GM19025 (cell line): ENCODE results near the gene POU2F2.

Experiments used
- ATAC-seq: cut with Tn5 transposase; IDR thresholded peaks from one replicate; pipeline ENCODE4 v1.9.1; 2021; ENCODE audit warnings: mild to moderate bottlenecking, low read depth, moderate library complexity; ENCODE audit not compliant: unreplicated experiment

The POU2F2 gene

DNA sequence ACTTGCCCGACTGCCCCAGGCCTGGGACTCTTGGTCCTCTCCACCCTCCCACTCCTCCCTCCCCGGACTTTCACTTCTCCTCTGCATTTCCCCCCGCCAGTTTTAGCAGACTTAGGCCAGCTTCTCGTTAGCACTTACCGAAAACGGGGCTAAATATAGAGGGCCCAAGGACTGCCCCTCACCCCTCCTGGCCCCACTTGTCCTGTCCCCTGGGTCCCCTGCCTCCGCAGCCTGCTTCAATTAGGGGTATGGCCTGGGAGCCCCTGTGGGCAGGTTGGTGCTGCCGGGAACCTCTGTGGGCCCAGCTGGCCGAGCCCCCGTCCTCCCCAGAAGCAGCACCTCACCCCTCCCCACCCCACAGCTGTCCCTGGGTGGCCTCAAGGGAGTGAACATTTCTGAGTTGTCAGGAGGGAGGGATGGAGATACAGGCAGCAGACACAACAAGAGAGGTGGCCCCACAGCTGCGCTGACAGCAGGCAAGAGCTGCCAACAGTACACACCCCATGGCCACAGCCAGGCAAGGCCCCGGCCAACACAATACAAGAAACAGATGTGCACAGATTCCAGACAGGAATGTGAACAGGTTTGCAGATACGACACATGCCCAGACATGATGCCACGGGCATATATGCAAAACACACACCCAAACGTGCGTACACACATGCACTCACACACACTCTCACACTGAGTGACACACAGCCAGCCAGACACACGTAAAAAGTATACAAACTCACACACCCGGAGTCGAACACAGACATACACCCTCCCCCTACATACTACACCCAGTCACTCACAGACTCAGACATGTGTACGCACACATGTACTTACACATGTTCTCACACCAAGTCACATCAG, 2.6 kb downstream of the POU2F2 start:
- peak; percentile 55 for ATAC-seq

DNA sequence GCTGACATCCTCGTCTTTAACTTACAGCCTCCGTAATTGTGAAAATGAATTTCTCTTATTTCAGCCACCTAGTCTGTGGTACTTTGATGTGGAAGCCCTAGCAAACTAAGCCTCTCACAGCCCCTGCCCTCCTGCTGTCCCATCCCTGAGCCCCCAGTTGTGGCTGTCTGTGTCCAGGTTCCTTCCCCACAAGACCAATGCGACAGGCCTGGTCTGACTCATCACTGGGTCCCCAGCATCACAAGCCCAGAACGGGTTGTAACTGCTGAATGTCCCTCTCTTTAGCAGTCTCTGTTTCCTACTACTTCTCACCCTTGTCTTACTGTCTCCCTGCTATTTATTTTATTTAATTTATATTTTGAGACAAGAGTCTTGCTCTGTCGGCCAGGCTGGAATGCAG, 5.7 kb downstream of the POU2F2 start:
- ATAC-seq, result no peak

DNA sequence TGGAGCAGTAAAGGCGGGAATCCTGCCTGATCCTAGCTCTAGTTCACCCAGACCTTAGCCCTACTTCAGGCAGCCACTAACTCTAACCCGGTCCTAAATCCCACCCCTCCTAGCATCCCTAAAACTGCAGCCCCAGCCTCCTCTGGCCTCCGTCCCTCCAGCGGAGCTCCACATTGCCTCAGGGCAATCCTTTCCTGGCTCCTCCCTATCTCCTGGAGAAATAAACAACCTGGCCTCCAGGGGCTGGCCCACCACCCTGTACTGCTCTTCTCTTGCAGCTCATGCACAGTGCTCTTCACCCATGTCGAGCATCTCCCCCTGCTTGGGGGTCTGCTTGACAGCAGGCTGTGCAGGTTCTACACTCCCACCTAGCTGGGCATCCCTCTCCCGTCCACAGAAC, 6.7 kb downstream of the POU2F2 start:
- no peak for ATAC-seq

DNA sequence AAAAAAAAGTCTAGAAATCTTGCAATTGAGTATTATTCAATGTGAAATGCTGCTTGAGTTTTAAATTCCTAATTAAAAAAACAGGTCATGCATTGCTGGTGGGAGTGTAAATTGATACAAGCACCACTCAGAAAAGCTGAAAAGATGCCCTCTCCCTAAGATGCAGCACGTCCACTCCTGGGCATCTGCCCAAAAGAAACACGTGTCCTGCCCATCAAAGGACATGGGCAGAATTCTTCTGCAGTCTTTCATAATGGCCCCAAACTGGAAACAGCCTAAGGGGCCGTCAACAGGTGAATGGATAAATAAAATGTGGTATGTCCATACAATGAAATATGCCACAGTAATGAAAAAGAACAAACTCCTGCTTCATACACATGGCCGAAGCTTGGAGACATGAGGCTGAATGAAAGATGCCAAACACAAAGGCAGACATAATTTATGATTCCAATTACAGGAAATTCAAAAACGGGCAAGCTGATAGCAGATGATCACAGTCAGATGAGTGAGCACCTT, 7.8 kb downstream of the POU2F2 start:
- no peak for ATAC-seq

DNA sequence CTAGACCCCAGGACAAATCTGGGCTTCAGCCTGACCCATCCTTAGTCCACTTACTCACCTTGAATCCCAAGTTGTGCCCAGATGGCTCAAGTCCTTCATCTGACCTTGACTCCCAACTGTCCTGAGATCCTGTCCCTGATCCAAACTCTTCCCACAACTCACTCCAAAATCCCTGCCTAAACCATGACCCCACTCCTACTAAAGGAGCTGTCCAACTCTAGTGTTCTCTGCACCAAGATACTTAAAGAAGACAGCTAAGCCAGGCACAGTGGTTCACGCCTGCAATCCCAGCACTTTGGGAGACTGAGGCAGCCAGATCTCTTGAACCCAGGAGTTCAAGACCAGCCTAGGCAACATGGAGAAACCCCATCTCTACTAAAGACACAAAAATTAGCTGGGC, 8.5 kb downstream of the POU2F2 start:
- ATAC-seq, result no peak

DNA sequence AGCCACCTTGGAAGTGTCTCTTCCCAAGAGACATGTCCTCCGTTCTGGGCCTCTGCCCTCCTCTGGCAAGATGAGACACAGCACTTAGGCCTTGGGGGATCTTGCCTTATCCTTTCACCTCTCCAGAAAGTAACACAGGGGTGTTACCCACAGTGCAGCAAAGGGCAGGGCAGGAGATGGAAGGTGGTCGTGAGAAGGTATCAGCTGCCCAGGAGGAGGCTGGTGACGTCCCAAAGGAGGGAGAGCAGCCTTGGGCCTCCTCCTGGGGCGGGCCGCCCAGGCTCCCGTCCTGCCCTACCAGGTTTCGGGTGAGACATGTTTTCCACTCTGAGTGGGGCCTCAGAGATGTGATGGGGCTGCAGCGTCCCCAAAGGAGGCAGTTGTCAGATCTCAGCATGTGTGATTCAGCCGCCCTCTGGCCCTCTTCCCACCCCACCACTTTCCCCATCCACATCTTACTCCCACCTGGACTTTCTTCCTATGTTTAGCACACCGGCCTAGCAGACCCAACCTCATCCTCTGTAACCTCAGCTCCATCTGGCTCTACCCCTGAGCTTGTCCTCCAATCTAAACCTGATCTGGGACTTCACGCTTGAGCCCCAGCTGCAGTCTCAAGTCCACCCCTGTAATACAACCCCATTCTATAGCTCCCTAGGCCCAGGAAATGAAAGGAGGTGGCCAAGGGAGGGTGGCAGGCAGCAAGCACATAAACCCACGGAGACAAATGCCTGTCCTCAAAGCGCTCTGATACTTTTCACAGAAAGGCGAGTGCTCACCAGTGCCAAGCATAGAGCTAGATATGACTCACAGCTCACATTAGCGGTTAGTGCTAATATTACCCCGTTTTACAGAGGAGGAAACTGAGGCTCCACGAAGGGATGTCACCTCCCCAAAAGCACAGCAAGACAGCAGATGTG, 9.3 kb downstream of the POU2F2 start:
- ATAC-seq, result no peak

DNA sequence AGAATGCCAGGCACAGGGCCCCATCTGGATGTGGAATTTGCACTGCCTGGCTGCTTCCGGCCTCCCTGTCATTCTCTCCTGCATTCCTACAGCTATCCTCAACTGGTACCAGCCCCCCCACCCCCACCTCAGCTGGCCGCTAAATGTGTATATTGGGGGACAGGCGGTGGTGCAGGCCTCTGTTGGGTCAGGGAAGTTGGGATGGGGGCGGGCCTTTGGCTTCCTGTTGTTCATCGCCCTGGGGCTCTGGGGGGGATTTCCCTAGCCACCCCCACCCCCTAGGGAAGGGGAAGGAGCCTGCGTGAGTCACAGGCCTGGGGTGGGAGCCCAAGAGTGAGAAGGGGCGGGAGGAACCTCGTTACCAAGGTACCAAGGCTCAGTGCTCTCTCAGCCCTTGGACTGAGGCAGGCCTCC, 10.6 kb downstream of the POU2F2 start:
- ATAC-seq, result no peak

DNA sequence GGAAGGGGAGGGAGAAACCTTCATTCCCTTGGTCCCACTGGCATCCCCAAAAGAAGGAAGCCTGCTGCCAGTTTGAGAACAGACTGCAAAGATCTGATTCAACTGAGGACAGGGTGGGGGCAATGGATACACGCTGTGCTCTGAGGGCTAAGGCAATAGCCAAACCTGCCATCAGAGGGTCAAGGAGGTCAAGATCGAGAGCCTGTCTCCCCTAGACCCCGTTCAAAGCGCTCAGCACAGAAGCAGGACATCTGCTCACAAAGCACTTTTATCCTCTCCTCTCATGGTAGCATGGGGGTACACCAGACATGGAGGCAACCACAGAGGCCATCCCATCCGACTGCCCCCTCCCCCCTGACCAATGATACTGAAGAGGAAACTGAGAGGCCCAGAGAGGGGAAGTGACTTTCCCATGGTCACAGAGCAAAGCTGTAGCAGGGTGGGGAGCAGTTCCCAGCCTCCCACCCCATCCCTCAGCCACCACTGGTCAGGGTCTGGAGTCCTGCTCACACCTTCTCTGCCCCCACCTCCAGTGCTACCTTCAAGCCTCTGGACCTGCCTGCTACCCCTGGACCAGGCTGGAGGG, 11.1 kb downstream of the POU2F2 start:
- ATAC-seq, result no peak

DNA sequence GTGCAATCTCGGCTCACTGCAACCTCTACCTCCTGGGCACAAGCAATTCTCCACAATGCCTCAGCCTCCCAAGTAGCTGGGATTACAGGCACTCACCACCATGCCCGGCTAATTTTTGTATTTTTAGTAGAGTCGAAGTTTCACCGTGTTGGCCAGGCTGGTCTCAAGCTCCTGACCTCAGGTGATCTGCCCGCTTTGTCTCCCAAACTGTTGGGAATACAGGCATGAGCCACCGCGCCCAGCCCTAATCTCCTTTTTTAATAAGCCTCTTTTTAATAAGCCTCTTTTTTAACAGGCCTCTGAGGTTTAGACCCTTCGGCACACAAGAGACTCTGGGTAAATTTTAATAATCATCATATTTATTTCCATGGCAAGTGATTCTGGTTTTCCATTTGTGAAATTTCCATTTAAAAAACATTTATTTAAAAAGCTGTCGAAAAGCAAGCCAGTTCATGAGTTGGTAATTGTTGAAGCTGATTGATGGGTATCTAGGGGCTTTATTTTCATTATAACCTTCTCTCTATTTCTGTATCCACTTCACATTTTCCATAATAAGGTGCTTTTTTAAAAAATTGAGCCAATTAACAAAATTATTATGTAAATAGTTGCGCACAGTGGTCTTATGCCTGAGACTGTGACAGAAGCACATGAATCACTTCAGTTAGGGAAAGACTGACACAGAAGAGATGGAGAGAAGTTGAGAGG, 11.8 kb downstream of the POU2F2 start:
- no peak for ATAC-seq

DNA sequence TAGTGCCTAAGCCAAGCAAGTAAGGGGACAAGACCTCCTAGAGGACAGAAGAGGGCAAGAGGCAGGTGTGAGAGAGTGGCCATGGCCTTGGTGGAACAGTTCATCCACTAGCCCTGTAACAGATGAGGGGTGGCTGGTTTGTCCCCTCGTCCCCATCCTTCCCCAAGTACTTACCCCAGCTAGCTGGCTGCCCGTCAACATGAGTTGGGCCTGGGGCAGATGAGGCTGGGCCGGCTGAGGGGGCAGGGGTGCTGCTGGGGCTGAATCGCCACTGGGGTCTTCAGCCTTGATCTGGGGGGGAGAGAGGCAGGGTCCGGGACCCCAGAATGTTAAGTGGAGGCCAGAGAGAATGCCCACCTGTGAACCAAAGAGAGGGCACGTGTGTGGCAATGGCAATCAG, 15.2 kb downstream of the POU2F2 start:
- no peak for ATAC-seq

DNA sequence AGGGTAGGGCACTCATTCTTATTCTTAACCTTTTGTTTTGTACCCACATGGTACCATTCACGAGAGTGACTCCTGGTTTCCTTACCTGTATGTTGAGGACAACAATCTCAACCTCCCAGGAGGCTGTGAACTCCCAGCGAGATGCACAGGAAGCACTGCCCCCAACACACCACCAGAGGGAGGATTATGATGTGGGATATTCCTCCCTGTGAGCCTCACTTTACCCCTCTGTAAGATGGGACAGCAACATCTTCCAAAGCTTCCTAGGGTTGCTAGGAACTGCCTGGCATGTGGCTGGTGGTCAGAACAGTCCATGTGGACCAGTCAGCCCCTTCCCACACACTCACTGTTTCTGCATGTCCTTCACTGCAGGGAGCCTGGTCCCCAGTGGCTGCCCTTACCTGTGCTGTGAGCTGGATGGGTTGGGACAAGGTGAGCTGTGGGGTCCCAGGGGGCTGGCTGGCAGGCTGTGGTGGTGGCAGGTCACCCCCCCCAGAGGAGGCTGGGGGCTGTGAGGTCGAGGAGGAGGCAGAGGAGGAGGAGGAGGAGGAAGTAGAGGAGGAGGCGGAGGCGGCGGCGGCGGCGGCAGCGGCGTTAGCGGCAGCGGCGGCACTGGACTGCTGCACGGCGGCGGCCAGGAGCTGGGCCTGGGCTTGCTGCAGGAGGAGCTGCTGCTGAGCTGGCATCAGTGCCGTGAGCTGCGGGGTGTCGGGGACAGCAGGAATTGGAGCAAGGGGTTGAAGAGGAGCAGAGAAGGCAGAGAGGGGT, 15.8 kb downstream of the POU2F2 start:
- ATAC-seq, result no peak

DNA sequence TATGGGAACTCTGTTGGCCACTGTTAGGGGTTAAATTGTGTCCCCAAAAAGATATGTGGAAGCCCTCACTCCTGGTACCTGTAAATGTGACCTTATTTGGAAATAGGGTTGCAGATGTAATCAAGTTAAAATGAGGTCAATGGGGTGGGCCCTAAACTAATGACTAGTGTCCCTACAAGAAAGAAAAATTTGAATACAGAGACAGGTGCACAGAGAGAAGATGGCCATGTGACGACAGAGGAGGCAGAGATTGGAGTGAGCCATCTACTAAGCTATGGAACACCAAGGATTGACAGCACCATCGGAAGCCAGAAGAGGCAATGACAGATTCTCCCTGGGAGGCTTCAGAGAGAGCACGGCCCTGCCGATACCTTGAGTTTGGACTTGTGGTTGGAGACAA, 16.5 kb downstream of the POU2F2 start:
- no peak for ATAC-seq

DNA sequence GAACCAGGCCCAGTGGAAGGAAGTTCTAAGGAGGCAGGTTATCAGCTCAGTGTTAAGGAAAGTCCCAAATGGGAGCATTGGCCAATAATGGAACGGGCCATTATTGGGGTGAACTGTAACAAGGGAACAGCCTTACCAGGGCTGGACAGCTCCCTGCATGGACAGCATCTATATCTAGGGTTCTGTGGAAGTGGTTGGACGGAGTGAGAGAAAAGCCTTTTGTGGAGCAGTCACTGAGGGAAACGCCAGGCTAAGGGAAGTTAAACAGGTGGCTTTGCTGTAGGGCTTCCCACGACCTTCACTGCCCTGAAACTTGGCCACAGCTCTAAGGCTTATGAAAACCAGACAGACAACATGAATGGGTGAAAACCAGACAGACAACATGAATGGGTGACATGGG, 17.0 kb downstream of the POU2F2 start:
- no peak for ATAC-seq

DNA sequence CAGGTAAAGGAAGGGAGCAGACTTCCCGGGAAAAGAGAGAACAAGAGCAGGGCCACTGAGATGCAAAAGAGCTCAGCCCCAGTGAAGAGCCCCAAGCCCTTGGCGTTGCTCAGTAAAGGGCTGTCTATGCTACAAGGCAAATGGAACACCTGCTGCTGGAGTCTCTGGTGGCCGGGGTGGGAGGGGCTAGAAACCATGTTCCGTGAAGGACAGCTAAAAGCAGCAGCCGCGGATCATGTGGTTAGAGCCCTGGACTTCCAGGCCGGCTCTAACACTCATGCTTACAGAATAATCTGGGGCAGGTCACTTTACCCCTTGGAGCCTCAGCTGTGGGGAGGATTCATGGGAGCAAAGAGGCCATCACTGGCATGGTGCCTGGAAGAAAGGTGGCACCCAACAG, 17.8 kb downstream of the POU2F2 start:
- peak; percentile 64 for ATAC-seq

DNA sequence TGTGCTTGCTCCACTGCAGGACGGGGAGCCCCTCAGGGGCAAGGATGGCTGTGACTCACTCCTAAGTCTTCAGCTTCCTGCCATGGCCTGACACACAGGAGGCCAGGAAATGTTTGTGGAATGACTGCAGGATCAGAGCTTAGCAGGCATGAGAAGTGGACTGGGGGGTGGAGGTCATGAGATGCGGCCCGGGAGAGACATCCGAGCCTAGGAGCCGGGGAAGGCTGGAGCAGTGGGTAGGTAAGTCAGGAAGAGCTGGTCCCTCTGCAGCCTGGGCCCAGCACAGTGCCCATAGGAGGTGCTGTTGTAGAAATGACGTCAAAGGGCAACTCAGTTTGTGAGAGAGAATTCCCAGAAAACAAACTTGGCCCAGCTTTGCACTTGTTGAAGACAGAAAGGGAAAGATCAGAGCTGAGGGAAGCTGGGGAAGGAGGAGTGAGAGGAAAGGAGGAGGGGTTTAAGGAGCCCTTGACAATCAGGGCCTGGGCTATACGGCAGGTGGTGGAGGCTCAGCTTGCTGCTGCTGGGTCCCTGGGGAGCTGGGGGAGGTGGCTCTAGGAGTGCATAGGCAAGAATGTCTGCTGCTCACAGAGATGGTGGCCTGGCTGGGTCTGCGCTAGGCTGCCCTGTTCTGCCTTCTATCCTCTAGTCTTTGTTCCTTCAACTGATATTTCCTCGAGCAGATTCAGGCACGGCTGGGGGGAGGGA, 18.5 kb downstream of the POU2F2 start:
- ATAC-seq, result peak; percentile 49

DNA sequence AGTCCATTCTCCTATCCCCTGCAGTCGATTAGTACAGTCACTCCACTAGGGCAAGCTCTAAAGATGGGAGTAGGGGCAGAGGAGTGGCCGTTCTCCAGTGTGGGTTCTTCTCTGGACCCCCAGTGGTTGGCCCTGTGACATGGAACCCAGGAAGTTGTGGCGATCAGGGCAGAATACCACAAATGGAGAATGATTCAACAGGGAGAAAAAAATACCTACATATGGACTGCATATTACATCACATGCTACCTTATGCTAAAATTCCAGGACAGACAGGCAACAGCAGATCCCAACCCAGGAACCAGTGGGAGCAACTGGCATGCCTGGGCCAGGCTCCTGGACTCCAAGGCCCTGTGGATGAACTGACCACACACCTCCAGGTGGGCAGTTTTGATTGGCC, 20.4 kb downstream of the POU2F2 start:
- no peak for ATAC-seq

DNA sequence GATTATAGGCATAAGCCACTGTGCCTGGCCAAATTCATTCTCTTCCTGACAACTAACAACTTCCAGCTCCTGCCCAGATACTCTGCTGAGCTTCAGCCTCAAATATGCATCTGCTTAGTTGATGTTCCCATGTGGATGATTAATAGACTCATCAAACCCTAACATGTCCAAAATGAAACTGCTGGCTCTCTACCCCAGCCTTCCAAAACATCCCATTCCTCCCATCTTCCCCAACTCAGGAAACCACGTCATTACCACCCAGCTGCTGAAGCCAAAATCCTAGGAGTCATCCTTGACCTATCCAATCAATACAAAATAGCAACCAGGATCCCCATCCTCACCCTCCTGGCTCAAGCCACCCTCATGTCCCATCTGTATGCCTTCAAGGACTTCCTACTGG, 20.9 kb downstream of the POU2F2 start:
- ATAC-seq, result no peak

DNA sequence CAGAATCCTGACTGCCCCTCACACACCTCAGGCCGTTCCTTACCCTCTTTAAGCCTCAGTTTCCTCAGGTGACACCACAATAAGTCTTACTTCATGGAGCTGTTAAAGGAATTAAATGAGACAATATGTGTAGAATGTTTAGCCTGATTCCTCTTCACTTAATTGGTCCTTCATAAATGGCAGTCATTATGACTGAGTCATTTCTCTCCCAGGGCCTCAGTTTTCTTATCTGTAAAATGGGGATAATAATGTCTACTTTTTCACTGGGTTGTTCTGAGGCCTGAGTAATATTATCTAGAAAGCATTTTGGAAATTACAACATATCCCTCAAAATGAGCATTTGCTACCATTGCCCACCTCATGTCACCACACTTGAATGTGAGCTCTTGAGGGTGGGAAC, 21.6 kb downstream of the POU2F2 start:
- ATAC-seq, result no peak

DNA sequence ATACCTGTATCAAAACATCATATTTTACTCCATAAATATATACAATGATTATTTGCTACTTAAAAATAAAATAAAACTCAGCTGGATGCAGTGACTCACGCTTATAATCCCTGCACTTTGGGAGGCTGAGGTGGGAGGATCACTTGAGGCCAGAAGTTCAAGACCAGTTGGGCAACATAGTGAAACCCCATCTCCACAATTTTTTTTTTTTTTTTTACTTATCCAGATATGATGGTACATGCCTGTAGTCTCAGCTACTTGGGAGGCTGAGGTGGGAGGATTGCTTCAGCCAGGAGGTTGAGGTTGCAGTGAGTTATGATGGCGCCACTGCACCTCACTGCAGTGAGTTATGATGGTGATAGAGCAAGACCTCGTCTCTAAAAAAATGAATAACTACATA, 22.4 kb downstream of the POU2F2 start:
- no peak for ATAC-seq
